ENCODE measurements around the gene CCDC196.

DNA sequence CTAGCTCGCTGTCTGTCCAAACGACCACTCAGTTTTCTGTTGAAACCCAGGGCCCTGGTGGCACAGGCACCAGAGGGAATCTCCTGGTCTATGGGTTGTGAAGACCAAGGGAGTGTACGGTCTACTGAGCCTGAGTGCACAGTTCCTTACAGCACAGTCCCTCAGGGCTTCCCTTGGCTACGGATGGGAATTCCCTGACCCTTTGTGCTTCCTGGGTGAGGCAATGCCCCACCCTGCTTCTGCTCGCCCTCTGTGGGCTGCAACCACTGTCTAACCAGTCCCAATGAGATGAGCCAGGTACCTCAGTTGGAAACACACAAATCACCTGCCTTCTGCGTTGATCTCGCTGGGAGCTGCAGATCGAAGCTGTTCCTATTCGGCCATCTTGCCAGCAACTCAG is 44.4 kb downstream of the CCDC196 start:
- no peak for TF ChIP-seq SMC3 (IDR thresholded peaks at IDR 0.05; ENCODE audit: borderline replicate concordance, low read length)
- TF ChIP-seq, protein P1, sequence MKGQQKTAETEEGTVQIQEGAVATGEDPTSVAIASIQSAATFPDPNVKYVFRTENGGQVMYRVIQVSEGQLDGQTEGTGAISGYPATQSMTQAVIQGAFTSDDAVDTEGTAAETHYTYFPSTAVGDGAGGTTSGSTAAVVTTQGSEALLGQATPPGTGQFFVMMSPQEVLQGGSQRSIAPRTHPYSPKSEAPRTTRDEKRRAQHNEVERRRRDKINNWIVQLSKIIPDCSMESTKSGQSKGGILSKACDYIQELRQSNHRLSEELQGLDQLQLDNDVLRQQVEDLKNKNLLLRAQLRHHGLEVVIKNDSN (IDR thresholded peaks at IDR 0.05; ENCODE audit: borderline replicate concordance, extremely low read length, insufficient read depth, low read depth, low read length) = no peak
- TF ChIP-seq CBX3 (IDR thresholded peaks at IDR 0.05; ENCODE audit: borderline replicate concordance, low read depth) = no peak
- no peak for TF ChIP-seq EP300 (IDR thresholded peaks at IDR 0.05; ENCODE audit: borderline replicate concordance in 1 of 2, control insufficient read depth in 1 of 2, low read depth in 2 of 2, low read length in 2 of 2)
- TF ChIP-seq POLR2AphosphoS5 (IDR thresholded peaks at IDR 0.05; ENCODE audit: low read length) = no peak
- no peak for TF ChIP-seq RCOR1 (conservative IDR thresholded peaks at IDR 0.05; ENCODE audit: low read depth, low read length)
- no peak for TF ChIP-seq HDGF (IDR thresholded peaks at IDR 0.05)
- no peak for TF ChIP-seq CBX5 (IDR thresholded peaks at IDR 0.05; ENCODE audit: low read depth)
- TF ChIP-seq, protein P2, sequence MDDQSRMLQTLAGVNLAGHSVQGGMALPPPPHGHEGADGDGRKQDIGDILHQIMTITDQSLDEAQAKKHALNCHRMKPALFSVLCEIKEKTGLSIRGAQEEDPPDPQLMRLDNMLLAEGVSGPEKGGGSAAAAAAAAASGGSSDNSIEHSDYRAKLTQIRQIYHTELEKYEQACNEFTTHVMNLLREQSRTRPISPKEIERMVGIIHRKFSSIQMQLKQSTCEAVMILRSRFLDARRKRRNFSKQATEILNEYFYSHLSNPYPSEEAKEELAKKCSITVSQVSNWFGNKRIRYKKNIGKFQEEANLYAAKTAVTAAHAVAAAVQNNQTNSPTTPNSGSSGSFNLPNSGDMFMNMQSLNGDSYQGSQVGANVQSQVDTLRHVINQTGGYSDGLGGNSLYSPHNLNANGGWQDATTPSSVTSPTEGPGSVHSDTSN (IDR thresholded peaks at IDR 0.05; ENCODE audit: insufficient replicate concordance, low read depth, low read length) = no peak
